K562 (cell line): ENCODE measurements around the gene IGDCC3. TPM values are rescaled to one million over a fixed set of nuclear protein-coding genes. Genes with fewer than 3 reads are reported as not detected.
A peak's percentile ranks its signal among the peaks of the same experiment; 100 is the strongest.

ENCODE experiments used
- ASH1L ChIP-seq: fragments of 450-650 bp; IDR thresholded peaks from 2 replicates; pipeline ENCODE4 v1.6.1; 2018; ENCODE audit warnings: borderline replicate concordance, mild to moderate bottlenecking, low read depth; ENCODE audit not compliant: partially characterized antibody
- CEBPG ChIP-seq, 3 experiments: fragments of 200-800 bp in 1 of 3; sonication (Bioruptor generic) in 1 of 3; sonication (generic) in 1 of 3; formaldehyde crosslinking in 1 of 3; IDR thresholded peaks in 2 of 3; conservative IDR thresholded peaks in 1 of 3; 2 replicates each; pipeline versions ENCODE4 v1.6.1 to v1.8.0; 2016 to 2022; ENCODE audit warnings: missing compliant biosample characterization in 2 of 3, missing genetic modification characterization in 2 of 3, mild to moderate bottlenecking in 1 of 3, missing genetic modification reagents in 1 of 3
- DNMT1 ChIP-seq: fragments of 450-650 bp; IDR thresholded peaks from 2 replicates; pipeline ENCODE4 v1.6.1; 2016; ENCODE audit warnings: antibody characterized with exemption, mild to moderate bottlenecking
- FOXJ3 ChIP-seq: sonication (generic); formaldehyde crosslinking; IDR thresholded peaks from 2 replicates; pipeline ENCODE4 v1.4.0; 2020; ENCODE audit warnings: mild to moderate bottlenecking, missing genetic modification reagents
- HSF4 ChIP-seq: fragments of 250-450 bp; sonication (Bioruptor Pico); IDR thresholded peaks from 2 replicates; pipeline ENCODE4 v2.1.2; 2022; ENCODE audit warnings: mild to moderate bottlenecking, moderate library complexity, borderline replicate concordance
- KAT7 ChIP-seq: sonication (generic); formaldehyde crosslinking; IDR thresholded peaks from 2 replicates; pipeline ENCODE4 v1.8.0; 2022; ENCODE audit warnings: missing genetic modification reagents, mild to moderate bottlenecking, borderline replicate concordance
- KDM2B ChIP-seq: fragments of 250-450 bp; sonication (Bioruptor Pico); IDR thresholded peaks from 2 replicates; pipeline ENCODE4 v1.8.0; 2021; ENCODE audit warnings: mild to moderate bottlenecking, moderate library complexity
- MTA3 ChIP-seq: fragments of 450-650 bp; formaldehyde crosslinking; IDR thresholded peaks from 2 replicates; pipeline ENCODE4 v1.6.1; 2017; ENCODE audit warnings: mild to moderate bottlenecking, borderline replicate concordance
- RBM15 ChIP-seq: fragments of 200-400 bp; formaldehyde crosslinking; IDR thresholded peaks from 2 replicates; pipeline ENCODE4 v1.6.1; 2018; ENCODE audit warnings: mild to moderate bottlenecking, low read length, moderate library complexity; ENCODE audit not compliant: insufficient read depth
- TEAD1 ChIP-seq, 2 experiments: fragments of 450-650 bp in 1 of 2; sonication (generic) in 1 of 2; formaldehyde crosslinking; IDR thresholded peaks; 2 replicates each; pipeline versions ENCODE4 v1.4.0 to v1.8.0; 2020 to 2022; ENCODE audit warnings: mild to moderate bottlenecking in 2 of 2, missing genetic modification reagents in 1 of 2
- TEAD2 ChIP-seq: fragments of 450-650 bp; IDR thresholded peaks from 2 replicates; pipeline ENCODE4 v1.6.1; 2016; ENCODE audit warnings: missing genetic modification characterization, control low read depth, missing compliant biosample characterization
- TSC22D4 ChIP-seq: fragments of 450-650 bp; IDR thresholded peaks from 2 replicates; pipeline ENCODE4 v1.6.1; 2016; ENCODE audit warnings: missing genetic modification characterization, missing biosample characterization, control low read depth
- U2AF2 ChIP-seq: fragments of 200-400 bp; formaldehyde crosslinking; optimal IDR thresholded peaks from 2 replicates; pipeline ENCODE3; 2017; ENCODE audit warnings: low read depth, mild to moderate bottlenecking, low read length
- ZNF140 ChIP-seq: fragments of 250-450 bp; sonication (Bioruptor Pico); IDR thresholded peaks from 2 replicates; pipeline ENCODE4 v1.8.0; 2021; ENCODE audit warnings: moderate library complexity, mild to moderate bottlenecking, inconsistent platforms
- ZNF445 ChIP-seq: fragments of 250-450 bp; sonication (Bioruptor Pico); IDR thresholded peaks from 2 replicates; pipeline ENCODE4 v1.4.0; 2020; ENCODE audit warnings: low read depth, mild to moderate bottlenecking, moderate library complexity
- ZNF586 ChIP-seq: fragments of 450-650 bp; formaldehyde crosslinking; conservative IDR thresholded peaks from 2 replicates; pipeline ENCODE4 v1.4.0; 2020; ENCODE audit warnings: mild to moderate bottlenecking, moderate library complexity
- polyA plus RNA-seq, 8 experiments: library from polyadenylated mRNA; depleted of rRNA in 4 of 8; stranded (reverse) in 5 of 8; unstranded in 3 of 8; fragments of >200 nt; fragmentation: Nextera tagmentation in 2 of 8; fragmentation: Illumina TruSeq in 1 of 8; extraction: Ambion mirVana in 2 of 8; extraction: Trizol in 1 of 8; gene quantifications; 2 replicates each; pipeline versions ENCODE4 v1.2.1 to v1.2.3, GENCODE V29; 2011 to 2014; ENCODE audit warnings: inconsistent platforms in 1 of 8, missing spikeins in 1 of 8
- total RNA-seq, 7 experiments: library from RNA; depleted of rRNA in 6 of 7; stranded (reverse); fragments of >200 nt in 6 of 7; fragmentation: Illumina TruSeq in 2 of 7; extraction: Trizol in 2 of 7; gene quantifications; 2 replicates each; pipeline versions ENCODE4 v1.2.1 to v1.2.3, GENCODE V29; 2011 to 2021; ENCODE audit warnings: low replicate concordance in 1 of 7
- TF ChIP-seq, protein P1 (sequence below): fragments of 450-650 bp; IDR thresholded peaks from 2 replicates; pipeline ENCODE4 v1.6.1; 2016; ENCODE audit warnings: missing biosample characterization, missing genetic modification characterization
- TF ChIP-seq, protein P2 (sequence below): fragments of 250-450 bp; sonication (Bioruptor Pico); IDR thresholded peaks from 2 replicates; pipeline ENCODE4 v1.4.0; 2020; ENCODE audit warnings: mild to moderate bottlenecking, moderate library complexity

IGDCC3 gene
- total and polyA plus RNA-seq, 9 of the 15 experiments (the other 6 are each of a cell fraction or from before 2014, with no cell fraction given), result not detected

DNA sequence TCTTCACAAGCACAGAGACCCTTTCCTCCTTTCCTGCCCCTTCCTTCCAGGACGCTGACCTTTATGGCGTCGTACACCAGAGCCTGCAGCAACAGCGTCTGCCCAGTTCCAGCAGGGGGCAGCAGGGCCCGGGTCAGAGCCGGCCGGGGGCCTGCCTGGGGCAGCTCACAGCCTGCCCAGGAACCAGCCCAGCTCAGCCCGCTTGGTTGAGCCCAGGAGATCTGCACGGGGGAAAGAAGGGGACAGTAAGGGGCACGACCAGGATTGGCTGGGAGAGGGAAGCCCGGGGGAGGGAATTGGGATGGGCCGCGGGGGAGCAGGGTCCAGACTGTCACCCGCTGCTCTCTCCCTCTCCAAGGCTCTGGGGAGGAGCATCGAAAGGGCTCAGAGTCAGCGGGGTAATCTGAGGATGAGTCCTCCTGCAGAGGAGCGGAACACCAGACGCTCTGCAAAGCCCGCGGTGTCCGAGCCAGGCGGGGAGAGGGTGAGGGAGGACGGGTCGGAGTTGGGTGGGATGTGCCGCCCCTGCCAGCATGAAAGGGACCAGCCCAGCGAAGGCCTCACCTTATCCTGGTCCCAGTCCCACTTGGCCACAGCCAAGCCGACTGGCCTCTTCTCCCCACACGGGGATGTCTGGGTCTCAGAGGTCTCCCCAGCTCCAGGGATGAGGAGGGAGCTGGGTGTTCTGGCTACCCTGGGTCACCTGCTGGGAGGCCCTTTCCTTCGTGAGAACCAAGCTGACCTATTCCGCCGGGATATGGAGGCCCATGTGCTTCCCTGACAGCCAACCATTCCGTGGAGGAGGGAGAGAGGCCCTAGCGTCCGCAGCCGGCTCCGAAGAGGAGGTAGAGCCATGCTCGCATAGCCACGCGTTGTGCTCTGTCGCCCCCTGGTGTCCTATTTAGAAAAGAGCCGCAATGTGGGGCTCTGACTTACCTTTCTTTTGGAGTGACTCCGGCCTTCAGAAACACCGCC lies 7.4 kb upstream of the IGDCC3 start (continued):
- no peak for TF ChIP-seq KAT7 (CRISPR knock-in tag)
- TF ChIP-seq ZNF140, result no peak
- TF ChIP-seq DNMT1, result no peak
- 0 out of 2 replicates have a peak, but pooled peaks have one; percentile 6 for TF ChIP-seq CEBPG (CRISPR knock-in tag; IDR thresholded peaks at IDR 0.05)
- TF ChIP-seq CEBPG (tag; conservative IDR thresholded peaks at IDR 0.05 in 1 of 2, IDR thresholded peaks at IDR 0.05 in 1 of 2), result no peak
- TF ChIP-seq HSF4 (CRISPR knock-in tag), result no peak
- no peak for TF ChIP-seq RBM15
- no peak for TF ChIP-seq KDM2B (CRISPR knock-in tag)
- TF ChIP-seq U2AF2, result no peak
- no peak for TF ChIP-seq TEAD2 (tag)
- TF ChIP-seq TSC22D4 (tag), result no peak
- TF ChIP-seq ZNF586 (CRISPR knock-in tag), result no peak
- 0 out of 2 replicates have a peak, but pooled peaks have one; percentile 40 for TF ChIP-seq MTA3
- peak in 1 of 2 experiments; percentile 80; a peak in 1 of 4 replicates for TF ChIP-seq TEAD1 (CRISPR knock-in tag; IDR thresholded peaks at IDR 0.05)
- TF ChIP-seq ZNF445 (CRISPR knock-in tag), result no peak
- TF ChIP-seq ASH1L, result no peak
- TF ChIP-seq, protein P1, sequence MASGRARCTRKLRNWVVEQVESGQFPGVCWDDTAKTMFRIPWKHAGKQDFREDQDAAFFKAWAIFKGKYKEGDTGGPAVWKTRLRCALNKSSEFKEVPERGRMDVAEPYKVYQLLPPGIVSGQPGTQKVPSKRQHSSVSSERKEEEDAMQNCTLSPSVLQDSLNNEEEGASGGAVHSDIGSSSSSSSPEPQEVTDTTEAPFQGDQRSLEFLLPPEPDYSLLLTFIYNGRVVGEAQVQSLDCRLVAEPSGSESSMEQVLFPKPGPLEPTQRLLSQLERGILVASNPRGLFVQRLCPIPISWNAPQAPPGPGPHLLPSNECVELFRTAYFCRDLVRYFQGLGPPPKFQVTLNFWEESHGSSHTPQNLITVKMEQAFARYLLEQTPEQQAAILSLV (tag), result no peak
- TF ChIP-seq, protein P2, sequence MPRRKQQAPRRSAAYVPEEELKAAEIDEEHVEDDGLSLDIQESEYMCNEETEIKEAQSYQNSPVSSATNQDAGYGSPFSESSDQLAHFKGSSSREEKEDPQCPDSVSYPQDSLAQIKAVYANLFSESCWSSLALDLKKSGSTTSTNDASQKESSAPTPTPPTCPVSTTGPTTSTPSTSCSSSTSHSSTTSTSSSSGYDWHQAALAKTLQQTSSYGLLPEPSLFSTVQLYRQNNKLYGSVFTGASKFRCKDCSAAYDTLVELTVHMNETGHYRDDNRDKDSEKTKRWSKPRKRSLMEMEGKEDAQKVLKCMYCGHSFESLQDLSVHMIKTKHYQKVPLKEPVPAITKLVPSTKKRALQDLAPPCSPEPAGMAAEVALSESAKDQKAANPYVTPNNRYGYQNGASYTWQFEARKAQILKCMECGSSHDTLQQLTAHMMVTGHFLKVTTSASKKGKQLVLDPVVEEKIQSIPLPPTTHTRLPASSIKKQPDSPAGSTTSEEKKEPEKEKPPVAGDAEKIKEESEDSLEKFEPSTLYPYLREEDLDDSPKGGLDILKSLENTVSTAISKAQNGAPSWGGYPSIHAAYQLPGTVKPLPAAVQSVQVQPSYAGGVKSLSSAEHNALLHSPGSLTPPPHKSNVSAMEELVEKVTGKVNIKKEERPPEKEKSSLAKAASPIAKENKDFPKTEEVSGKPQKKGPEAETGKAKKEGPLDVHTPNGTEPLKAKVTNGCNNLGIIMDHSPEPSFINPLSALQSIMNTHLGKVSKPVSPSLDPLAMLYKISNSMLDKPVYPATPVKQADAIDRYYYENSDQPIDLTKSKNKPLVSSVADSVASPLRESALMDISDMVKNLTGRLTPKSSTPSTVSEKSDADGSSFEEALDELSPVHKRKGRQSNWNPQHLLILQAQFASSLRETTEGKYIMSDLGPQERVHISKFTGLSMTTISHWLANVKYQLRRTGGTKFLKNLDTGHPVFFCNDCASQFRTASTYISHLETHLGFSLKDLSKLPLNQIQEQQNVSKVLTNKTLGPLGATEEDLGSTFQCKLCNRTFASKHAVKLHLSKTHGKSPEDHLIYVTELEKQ (CRISPR knock-in tag), result no peak
- no peak for TF ChIP-seq FOXJ3 (CRISPR knock-in tag)
- TF ChIP-seq, all 486 proteins: peak for 65
